ENCODE measurements around the gene EIF3I.
A peak's percentile ranks its signal among the peaks of the same experiment; 100 is the strongest.

DNA sequence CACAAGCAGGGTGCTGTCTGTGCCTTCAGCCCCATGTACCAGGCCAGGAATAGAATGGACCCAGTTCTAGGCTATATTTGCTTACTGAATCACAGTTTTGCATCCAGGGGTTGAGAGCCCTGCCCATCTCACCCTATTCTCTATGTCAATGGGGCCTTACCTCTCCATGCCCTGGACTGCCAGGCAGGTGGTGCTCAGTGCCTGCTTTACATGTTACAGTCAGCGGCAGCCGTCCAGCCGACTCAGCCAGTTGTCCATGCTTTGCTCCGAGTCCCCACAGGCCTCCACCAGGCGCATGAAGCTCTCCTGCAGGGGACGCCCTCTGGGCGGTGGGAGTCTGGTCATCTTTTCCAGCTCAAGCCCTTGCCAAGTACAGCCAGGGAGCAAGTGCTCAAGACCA, 12.6 kb downstream of the EIF3I start:
- no peak for TF ChIP-seq JUNB (IDR thresholded peaks at IDR 0.05; ENCODE audit: unreplicated experiment)
- no peak for TF ChIP-seq POLR2AphosphoS5 (IDR thresholded peaks at IDR 0.05; ENCODE audit: low read depth)
- TF ChIP-seq, protein P1, sequence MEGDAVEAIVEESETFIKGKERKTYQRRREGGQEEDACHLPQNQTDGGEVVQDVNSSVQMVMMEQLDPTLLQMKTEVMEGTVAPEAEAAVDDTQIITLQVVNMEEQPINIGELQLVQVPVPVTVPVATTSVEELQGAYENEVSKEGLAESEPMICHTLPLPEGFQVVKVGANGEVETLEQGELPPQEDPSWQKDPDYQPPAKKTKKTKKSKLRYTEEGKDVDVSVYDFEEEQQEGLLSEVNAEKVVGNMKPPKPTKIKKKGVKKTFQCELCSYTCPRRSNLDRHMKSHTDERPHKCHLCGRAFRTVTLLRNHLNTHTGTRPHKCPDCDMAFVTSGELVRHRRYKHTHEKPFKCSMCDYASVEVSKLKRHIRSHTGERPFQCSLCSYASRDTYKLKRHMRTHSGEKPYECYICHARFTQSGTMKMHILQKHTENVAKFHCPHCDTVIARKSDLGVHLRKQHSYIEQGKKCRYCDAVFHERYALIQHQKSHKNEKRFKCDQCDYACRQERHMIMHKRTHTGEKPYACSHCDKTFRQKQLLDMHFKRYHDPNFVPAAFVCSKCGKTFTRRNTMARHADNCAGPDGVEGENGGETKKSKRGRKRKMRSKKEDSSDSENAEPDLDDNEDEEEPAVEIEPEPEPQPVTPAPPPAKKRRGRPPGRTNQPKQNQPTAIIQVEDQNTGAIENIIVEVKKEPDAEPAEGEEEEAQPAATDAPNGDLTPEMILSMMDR (conservative IDR thresholded peaks at IDR 0.05; ENCODE audit: low read depth in 2 of 2): peak; percentile 14 to 47; a peak in 2 of 4 replicates
- TF ChIP-seq EZH2 (IDR thresholded peaks at IDR 0.05; ENCODE audit: low read depth, unreplicated experiment): no peak
- no peak for TF ChIP-seq EZH2phosphoT487 (IDR thresholded peaks at IDR 0.05; ENCODE audit: unreplicated experiment)
- no peak for TF ChIP-seq STAT1 (IDR thresholded peaks at IDR 0.05; ENCODE audit: unreplicated experiment)
- TF ChIP-seq, protein P2, sequence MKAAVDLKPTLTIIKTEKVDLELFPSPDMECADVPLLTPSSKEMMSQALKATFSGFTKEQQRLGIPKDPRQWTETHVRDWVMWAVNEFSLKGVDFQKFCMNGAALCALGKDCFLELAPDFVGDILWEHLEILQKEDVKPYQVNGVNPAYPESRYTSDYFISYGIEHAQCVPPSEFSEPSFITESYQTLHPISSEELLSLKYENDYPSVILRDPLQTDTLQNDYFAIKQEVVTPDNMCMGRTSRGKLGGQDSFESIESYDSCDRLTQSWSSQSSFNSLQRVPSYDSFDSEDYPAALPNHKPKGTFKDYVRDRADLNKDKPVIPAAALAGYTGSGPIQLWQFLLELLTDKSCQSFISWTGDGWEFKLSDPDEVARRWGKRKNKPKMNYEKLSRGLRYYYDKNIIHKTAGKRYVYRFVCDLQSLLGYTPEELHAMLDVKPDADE (IDR thresholded peaks at IDR 0.05): no peak

All from GM23338 (cell line).